Stimulated activated CD8-positive, alpha-beta memory T cell treated with anti-CD3 and anti-CD28 coated beads, Interleukin-4, amount 100 ng/mL, for 48 hours (primary cell): ENCODE results near the gene AUTS2.

Experiments used
- DNase-seq: peaks from one replicate; pipeline ENCODE4 v3.0.0-alpha.2; 2020

Gene AUTS2

GRCh38 chr7:69912846-69913245 lies 314.6 kb downstream of the AUTS2 start:
- DNase-seq = no peak

DNA sequence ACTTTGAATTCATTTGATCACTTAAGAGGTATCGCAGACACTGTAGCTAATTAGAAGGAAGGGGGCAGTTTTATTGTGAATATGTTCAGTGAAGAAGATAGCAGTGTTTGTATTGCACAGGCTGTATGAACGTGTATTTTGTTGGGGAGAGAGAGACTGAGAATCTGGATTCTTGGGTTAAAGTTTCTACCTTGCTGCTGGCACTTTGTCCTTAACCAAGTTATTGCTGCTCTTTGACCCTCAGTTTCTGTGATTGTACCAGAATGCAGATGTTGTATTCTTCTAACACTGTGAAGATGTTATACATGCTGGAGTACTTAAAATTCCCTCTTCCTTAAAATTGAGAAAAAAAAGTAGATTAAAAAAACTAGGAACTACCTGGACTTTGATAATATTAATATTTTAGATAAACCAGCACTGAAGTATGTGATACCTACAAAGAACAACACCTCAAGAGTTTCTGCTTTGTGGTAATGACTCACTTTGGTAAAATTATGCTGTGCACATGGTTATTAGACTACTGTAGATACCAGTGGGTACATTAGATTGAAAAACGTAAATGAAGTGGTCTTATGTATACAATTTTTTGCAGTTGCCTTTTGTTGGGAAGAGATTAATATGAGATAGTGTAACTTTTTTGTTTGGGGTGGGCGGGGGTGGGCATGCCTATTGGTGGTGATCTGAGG lies 321.3 kb downstream of the AUTS2 start:
- no peak for DNase-seq

- no peak for DNase-seq
Observed at GRCh38 chr7:69920797-69921196, 322.5 kb downstream of the AUTS2 start.

- no peak for DNase-seq
Observed at GRCh38 chr7:69922026-69922803, 323.9 kb downstream of the AUTS2 start.

- no peak for DNase-seq
Observed at GRCh38 chr7:69927461-69927860, 329.2 kb downstream of the AUTS2 start.

DNA sequence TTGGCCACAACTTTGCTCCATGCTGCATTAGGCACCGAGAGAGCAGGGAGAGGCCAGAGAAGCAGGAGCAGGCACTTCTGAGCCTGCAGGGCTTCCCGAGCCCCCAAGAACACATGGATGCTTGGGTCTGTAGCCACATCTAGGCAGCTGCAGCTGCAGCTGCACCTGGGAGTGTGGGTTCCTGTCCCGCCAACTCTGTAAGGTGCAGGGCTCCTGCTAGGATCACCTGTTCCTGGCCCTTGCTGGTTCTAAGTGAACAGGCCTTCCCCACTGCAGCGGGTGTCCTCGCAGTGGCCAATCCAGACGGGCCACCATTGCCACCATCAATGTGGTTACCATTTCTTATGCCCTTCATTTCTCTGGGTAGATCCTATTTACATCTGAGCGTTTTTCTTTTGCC lies 330.3 kb downstream of the AUTS2 start:
- no peak for DNase-seq

GRCh38 chr7:69929622-69930021 lies 331.3 kb downstream of the AUTS2 start:
- no peak for DNase-seq

GRCh38 chr7:69932034-69932628 lies 333.9 kb downstream of the AUTS2 start:
- DNase-seq = no peak

GRCh38 chr7:69934144-69934903 lies 336.0 kb downstream of the AUTS2 start:
- no peak for DNase-seq

GRCh38 chr7:69935107-69935506 lies 336.8 kb downstream of the AUTS2 start:
- no peak for DNase-seq

GRCh38 chr7:69937097-69937496 lies 338.8 kb downstream of the AUTS2 start:
- DNase-seq = no peak

- DNase-seq = no peak
Observed at GRCh38 chr7:69939317-69939716, 341.0 kb downstream of the AUTS2 start.

DNA sequence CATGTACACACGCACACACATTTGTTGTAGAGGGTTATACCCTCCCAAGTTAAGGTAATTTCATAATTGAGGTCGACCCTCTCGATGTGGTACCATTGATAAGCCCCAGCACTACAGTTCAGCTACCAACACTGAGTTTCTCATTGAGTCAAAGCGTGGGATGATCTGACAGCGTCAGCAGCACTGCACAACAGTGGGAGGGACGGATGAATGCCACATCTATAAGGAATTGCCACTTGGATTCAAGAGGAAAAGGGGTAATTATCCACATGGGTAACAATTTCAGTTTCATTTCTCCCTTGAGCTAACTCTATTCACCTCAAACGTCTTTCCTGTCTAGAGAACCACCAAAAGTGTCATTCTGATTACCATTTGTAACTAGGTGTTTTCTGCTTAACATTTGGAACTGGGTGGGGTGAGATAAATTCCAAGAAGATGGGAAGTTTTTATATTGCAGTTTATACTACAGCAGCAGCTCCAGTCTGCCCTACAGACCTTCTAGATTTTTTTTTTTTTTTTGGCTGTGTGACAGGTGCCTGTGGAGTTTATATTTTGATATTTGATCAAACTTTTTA lies 342.9 kb downstream of the AUTS2 start:
- no peak for DNase-seq

DNA sequence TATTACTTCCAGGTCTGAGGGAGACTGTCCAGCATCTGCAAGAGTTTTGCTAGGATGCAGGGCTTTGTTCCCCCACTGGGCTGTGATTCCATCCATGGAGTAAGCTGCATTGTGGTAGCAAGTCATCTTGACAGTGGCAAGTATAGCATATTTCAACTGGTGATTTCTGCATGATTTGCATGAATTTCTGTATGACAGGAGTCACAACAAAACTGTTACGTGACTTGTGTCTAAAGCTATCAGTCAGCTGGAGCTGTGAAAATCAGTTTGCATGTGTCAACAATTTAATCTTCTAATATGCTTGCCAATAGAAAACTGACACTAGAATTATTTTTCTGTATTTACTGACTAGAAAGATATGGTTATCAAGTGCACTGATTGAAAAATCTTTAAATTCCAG lies 344.3 kb downstream of the AUTS2 start:
- DNase-seq = no peak

GRCh38 chr7:69946901-69947300 lies 348.6 kb downstream of the AUTS2 start:
- no peak for DNase-seq

DNA sequence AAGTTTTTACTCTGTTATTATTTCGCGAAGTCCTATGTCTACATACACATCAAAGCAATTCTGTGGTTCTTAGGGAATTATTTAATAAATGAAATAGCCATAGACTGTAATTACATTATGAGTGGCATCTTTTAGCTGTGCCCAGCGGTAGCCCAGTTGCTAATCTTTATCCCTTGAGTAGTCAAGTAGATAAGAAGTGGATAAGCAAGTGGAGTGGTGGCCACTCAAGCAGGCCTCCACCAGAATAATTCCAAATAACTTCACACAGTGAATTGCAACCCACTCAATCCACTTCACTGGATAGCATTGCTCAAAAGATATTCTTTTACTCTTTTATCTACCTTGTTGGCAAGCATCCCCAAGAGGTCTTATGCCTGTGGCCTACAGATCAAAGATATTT lies 349.7 kb downstream of the AUTS2 start:
- no peak for DNase-seq

GRCh38 chr7:69949122-69949521 lies 350.8 kb downstream of the AUTS2 start:
- DNase-seq = no peak

DNA sequence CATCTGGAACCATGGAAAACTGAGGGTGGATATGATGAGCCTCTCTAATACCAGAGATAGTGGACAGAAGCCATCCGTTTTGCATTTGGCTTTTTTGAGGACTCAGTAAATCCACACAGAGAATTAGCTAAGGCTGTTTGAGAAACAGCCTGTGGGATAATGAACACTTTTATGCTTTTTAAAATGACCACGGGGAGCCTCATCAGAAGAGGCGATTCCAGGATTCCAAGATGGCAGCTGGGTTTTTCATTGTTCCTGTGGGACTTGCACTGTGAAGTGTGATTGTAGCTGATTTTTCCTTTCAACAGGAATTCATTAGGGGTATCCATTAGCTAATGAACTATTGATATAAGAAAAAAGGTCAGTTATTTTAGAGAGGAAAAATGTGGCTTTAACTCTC lies 353.2 kb downstream of the AUTS2 start:
- DNase-seq = no peak

DNA sequence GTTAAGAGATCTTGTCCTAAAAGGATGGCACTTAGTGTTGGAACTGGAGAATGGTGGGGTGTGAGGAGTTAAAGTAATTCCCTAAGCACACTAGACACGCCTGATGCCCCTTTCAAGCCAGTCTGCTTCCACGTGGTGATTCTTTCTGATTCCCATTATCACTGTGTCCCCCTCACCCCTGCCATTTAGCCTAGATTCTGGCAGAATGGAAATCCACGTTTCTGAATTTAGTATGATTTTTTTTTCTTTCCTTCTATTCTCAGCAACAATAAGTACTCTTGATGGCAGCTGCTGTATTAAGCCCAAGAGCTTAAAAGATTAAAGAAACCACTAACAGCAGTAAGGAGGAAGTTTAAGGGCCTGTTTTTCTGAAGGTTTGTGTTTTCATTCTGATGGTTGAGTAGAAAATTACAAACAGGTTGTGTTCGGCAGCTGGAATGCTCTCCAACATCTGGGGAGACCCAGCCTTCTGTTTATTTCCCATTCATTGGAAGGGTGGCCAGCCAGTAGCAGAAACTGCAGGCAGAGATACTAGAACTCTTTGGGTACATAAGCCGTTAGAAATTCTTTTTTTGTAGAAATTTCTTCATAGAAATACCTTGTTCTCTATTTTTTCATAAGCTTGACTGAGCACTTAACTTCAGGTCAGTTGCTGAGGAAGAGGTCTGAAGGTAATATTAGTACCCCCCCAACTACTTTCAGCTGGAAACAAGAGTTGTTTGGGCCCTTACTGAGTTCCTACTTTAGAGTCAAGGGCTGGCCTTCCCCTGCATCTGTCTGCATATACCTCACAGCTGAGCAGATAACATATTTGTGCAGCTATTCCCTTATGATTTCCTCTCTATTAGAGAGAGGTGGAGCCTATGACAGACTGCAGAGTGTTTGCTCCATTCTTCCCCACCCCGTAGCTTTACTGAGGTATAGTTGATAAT lies 355.1 kb downstream of the AUTS2 start:
- no peak for DNase-seq

GRCh38 chr7:69956541-69956940 lies 358.3 kb downstream of the AUTS2 start:
- DNase-seq = no peak

- no peak for DNase-seq
Observed at GRCh38 chr7:69957661-69958060, 359.4 kb downstream of the AUTS2 start.
